ENCODE data around the gene CERS6.

Gene CERS6

DNA sequence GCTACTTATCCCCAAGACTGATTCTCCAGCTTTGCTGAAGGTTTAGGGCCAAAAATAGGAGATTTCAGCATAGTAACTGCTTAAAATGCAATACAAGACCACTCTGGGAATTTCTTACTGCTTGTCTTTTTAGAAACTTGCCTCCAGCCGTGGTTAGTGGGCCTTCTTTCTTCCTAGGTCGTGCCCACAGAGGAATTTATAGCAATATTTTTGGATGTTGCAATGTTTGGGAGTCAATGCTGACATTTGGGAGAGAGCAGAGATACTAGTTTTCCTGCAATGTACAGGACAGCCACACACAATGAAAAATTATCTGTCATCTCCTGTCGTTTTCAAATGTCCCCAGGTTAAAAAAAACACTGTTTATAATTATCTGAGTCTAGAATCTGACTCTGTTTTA lies 25.6 kb upstream of the CERS6 start:
- H3K36me3 ChIP-seq (ENCODE audit: control insufficient read depth in 2 of 2, insufficient read depth in 1 of 2, low read length in 2 of 2), result no peaks in the 10 kb centered on the region
- no peaks in the 10 kb centered on the region for H3K9me3 ChIP-seq (ENCODE audit: control insufficient read depth, insufficient read depth, low read depth, low read length)
- H3K4me3 ChIP-seq (ENCODE audit: low read depth, low read length), result no peak overlapping the region
- H3K4me1 ChIP-seq (ENCODE audit: control insufficient read depth, insufficient read depth, low read length), result no peaks in the 10 kb centered on the region
- ChIA-PET CTCF (interaction anchor here (0.7 to 1.1 kb wide), 2 partner anchors 491 to 666 kb away, joined by 4 to 5 read pairs; no protein-coding TSS in a partner anchor), POLR2A (no interaction called here)
- TF ChIP-seq ZBTB21 (tag by site-specific recombination; IDR thresholded peaks at IDR 0.05) (no peak), KLF16 (tag by site-specific recombination; IDR thresholded peaks at IDR 0.05) (no peak), ZNF544 (tag by site-specific recombination; IDR thresholded peaks at IDR 0.05) (no peak), ZNF223 (tag by site-specific recombination; IDR thresholded peaks at IDR 0.05) (no peak), TSHZ1 (tag by site-specific recombination; IDR thresholded peaks at IDR 0.05; ENCODE audit: borderline replicate concordance) (no peak), ZNF600 (tag by site-specific recombination; IDR thresholded peaks at IDR 0.05) (no peak), ZNF184 (tag by site-specific recombination; IDR thresholded peaks at IDR 0.05) (no peak), ZNF473 (tag by site-specific recombination; IDR thresholded peaks at IDR 0.05) (no peak), ZFP37 (tag by site-specific recombination; IDR thresholded peaks at IDR 0.05) (no peak), RBAK (tag by site-specific recombination; IDR thresholded peaks at IDR 0.05) (no peak), GLI2 (tag by site-specific recombination; IDR thresholded peaks at IDR 0.05; ENCODE audit: borderline replicate concordance, low read depth) (no peak), GLI4 (tag by site-specific recombination; IDR thresholded peaks at IDR 0.05) (no peak)
- TF ChIP-seq, protein P1, sequence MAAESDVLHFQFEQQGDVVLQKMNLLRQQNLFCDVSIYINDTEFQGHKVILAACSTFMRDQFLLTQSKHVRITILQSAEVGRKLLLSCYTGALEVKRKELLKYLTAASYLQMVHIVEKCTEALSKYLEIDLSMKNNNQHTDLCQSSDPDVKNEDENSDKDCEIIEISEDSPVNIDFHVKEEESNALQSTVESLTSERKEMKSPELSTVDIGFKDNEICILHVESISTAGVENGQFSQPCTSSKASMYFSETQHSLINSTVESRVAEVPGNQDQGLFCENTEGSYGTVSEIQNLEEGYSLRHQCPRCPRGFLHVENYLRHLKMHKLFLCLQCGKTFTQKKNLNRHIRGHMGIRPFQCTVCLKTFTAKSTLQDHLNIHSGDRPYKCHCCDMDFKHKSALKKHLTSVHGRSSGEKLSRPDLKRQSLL (tag by site-specific recombination; IDR thresholded peaks at IDR 0.05), result no peak
- no peak overlapping the region for H3K27ac ChIP-seq (ENCODE audit: extremely low read depth, low read depth, low read length)

DNA sequence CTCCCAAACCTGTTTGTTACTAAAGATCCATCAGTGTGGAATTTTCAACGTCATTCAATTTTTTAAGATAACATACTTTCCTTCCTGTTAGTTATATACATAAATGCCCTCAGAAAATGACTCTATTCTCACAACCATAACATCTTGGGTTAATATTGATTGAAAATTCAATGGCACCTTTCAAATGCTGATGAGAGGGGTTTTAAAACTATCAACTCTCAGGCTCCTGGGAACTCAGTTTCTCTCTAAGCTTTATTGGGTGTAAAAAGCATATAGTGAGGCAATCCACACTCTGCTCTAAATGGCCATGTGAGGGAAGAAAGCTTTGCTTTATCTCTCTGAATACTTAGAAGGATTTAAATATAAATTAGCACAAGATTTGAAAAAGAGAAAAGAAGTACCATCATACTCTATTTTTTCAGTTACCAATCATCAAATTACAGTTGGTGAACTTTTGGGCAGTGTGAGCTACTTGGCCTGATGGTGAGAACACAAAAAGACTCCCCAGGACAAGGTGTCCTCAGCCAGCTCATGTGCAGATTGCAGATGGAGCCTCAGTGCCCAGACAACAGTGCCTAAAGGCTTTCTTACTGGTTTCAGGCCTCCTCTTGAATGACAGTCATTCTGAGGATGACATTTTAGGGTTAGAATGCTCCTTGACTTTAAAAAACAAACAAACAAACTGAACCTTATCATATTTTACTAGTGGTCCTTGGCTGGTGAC lies 24.6 kb upstream of the CERS6 start:
- CTCF ChIA-PET, result no interaction called here
- Histone ChIP-seq H3K36me3 (ENCODE audit: control insufficient read depth in 2 of 2, insufficient read depth in 1 of 2, low read length in 2 of 2) (no peaks in the 10 kb centered on the region), H3K27ac (ENCODE audit: extremely low read depth, low read depth, low read length) (no peak overlapping the region), H3K4me3 (ENCODE audit: low read depth, low read length) (no peak overlapping the region), H3K9me3 (ENCODE audit: control insufficient read depth, insufficient read depth, low read depth, low read length) (no peaks in the 10 kb centered on the region), H3K4me1 (ENCODE audit: control insufficient read depth, insufficient read depth, low read length) (no peaks in the 10 kb centered on the region)
- POLR2A ChIA-PET, result no interaction called here
- TF ChIP-seq ZNF2 (tag by site-specific recombination; IDR thresholded peaks at IDR 0.05) (no peak), ZNF433 (tag by site-specific recombination; IDR thresholded peaks at IDR 0.05; ENCODE audit: low read depth) (no peak), ZNF354C (tag by site-specific recombination; IDR thresholded peaks at IDR 0.05; ENCODE audit: borderline replicate concordance, low read depth) (no peak), ZNF561 (tag by site-specific recombination; IDR thresholded peaks at IDR 0.05; ENCODE audit: borderline replicate concordance) (no peak), ZSCAN18 (tag by site-specific recombination; IDR thresholded peaks at IDR 0.05) (no peak), ZNF174 (tag by site-specific recombination; IDR thresholded peaks at IDR 0.05) (no peak), ZSCAN23 (tag by site-specific recombination; IDR thresholded peaks at IDR 0.05) (no peak), MEIS1 (CRISPR knock-in tag; IDR thresholded peaks at IDR 0.05; ENCODE audit: borderline replicate concordance) (no peak), ZNF473 (tag by site-specific recombination; IDR thresholded peaks at IDR 0.05) (no peak), ZNF10 (tag by site-specific recombination; IDR thresholded peaks at IDR 0.05) (no peak), ZNF677 (tag by site-specific recombination; IDR thresholded peaks at IDR 0.05) (no peak), MYNN (tag by site-specific recombination; IDR thresholded peaks at IDR 0.05; ENCODE audit: borderline replicate concordance) (no peak)
- TF ChIP-seq, protein P2, sequence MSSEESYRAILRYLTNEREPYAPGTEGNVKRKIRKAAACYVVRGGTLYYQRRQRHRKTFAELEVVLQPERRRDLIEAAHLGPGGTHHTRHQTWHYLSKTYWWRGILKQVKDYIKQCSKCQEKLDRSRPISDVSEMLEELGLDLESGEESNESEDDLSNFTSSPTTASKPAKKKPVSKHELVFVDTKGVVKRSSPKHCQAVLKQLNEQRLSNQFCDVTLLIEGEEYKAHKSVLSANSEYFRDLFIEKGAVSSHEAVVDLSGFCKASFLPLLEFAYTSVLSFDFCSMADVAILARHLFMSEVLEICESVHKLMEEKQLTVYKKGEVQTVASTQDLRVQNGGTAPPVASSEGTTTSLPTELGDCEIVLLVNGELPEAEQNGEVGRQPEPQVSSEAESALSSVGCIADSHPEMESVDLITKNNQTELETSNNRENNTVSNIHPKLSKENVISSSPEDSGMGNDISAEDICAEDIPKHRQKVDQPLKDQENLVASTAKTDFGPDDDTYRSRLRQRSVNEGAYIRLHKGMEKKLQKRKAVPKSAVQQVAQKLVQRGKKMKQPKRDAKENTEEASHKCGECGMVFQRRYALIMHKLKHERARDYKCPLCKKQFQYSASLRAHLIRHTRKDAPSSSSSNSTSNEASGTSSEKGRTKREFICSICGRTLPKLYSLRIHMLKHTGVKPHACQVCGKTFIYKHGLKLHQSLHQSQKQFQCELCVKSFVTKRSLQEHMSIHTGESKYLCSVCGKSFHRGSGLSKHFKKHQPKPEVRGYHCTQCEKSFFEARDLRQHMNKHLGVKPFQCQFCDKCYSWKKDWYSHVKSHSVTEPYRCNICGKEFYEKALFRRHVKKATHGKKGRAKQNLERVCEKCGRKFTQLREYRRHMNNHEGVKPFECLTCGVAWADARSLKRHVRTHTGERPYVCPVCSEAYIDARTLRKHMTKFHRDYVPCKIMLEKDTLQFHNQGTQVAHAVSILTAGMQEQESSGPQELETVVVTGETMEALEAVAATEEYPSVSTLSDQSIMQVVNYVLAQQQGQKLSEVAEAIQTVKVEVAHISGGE (tag by site-specific recombination; conservative IDR thresholded peaks at IDR 0.05; ENCODE audit: low read depth), result no peak
- TF ChIP-seq, protein P3, sequence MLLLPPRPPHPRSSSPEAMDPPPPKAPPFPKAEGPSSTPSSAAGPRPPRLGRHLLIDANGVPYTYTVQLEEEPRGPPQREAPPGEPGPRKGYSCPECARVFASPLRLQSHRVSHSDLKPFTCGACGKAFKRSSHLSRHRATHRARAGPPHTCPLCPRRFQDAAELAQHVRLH (tag by site-specific recombination; IDR thresholded peaks at IDR 0.05), result no peak
